ENCODE results near the gene PTK7. TPM values are rescaled to one million over a fixed set of nuclear protein-coding genes. Genes with fewer than 3 reads are reported as not detected.
A peak's percentile ranks its signal among the peaks of the same experiment; 100 is the strongest.

The PTK7 gene
- total RNA-seq, 1 donor from 2014 or later, result 68.0 TPM

- peaks cover 100% of the 10 kb centered on the region for H3K79me2 ChIP-seq (ENCODE audit: low read depth)
- no peak for DNase-seq (ENCODE audit: low spot score)
- H3K27ac Mint-ChIP-seq, result no peak overlapping the region
Observed at GRCh38 chr6:43082806-43083655, 6.9 kb downstream of the PTK7 start.

GRCh38 chr6:43086022-43086658, 10.0 kb downstream of the PTK7 start:
- Histone ChIP-seq H3K36me3 (no peaks in the 10 kb centered on the region), H2AFZ (replicated peaks) (no peak overlapping the region), H3K4me2 (no peak overlapping the region), H3K27ac (no peak overlapping the region), H4K20me1 (ENCODE audit: low read depth) (peaks cover 65% of the 10 kb centered on the region), H3K9ac (no peak overlapping the region), H3K79me2 (ENCODE audit: low read depth) (peaks cover 98% of the 10 kb centered on the region), H3K9me3 (ENCODE audit: low read depth) (no peaks in the 10 kb centered on the region), H3K27me3 (no peaks in the 10 kb centered on the region), H3F3A (ENCODE audit: low read depth) (peaks cover 29% of the 10 kb centered on the region), H3K4me1 (peaks cover 26% of the 10 kb centered on the region), H3K4me3 (no peak overlapping the region)
- Mint-ChIP-seq H3K4me1 (peaks cover 35% of the 10 kb centered on the region), H3K36me3 (peaks cover under 1% of the 10 kb centered on the region), H3K27ac (peak overlapping the region; percentile 33), H3K27me3 (ENCODE audit: insufficient read depth, low read depth) (peaks cover 4% of the 10 kb centered on the region), H3K9me3 (no peaks in the 10 kb centered on the region), H3K4me3 (no peak overlapping the region)
- no peak for DNase-seq (ENCODE audit: low spot score)
- no peak for TF ChIP-seq CTCF (IDR thresholded peaks at IDR 0.05)
- no peak for TF ChIP-seq EZH2phosphoT487 (IDR thresholded peaks at IDR 0.05)
- TF ChIP-seq EZH2 (IDR thresholded peaks at IDR 0.05), result no peak

More at GRCh38 chr6:43082806-43083655, 6.9 kb downstream of the PTK7 start:
- Histone ChIP-seq H3K4me2 (no peak overlapping the region), H2AFZ (replicated peaks) (no peak overlapping the region), H3F3A (ENCODE audit: low read depth) (no peaks in the 10 kb centered on the region), H3K4me3 (no peak overlapping the region), H3K27ac (no peak overlapping the region), H3K4me1 (peaks cover 7% of the 10 kb centered on the region), H4K20me1 (ENCODE audit: low read depth) (peaks cover 72% of the 10 kb centered on the region), H3K36me3 (no peaks in the 10 kb centered on the region), H3K27me3 (no peaks in the 10 kb centered on the region), H3K9me3 (ENCODE audit: low read depth) (no peaks in the 10 kb centered on the region), H3K9ac (no peak overlapping the region)
- Mint-ChIP-seq H3K36me3 (peaks cover 5% of the 10 kb centered on the region), H3K4me3 (peak overlapping the region; percentile 30), H3K27me3 (ENCODE audit: insufficient read depth, low read depth) (peaks cover 8% of the 10 kb centered on the region), H3K4me1 (peaks cover 19% of the 10 kb centered on the region), H3K9me3 (no peaks in the 10 kb centered on the region)
- TF ChIP-seq EZH2phosphoT487 (IDR thresholded peaks at IDR 0.05), result no peak
- TF ChIP-seq CTCF (IDR thresholded peaks at IDR 0.05), result no peak
- TF ChIP-seq EZH2 (IDR thresholded peaks at IDR 0.05), result no peak

- Mint-ChIP-seq H3K27me3 (ENCODE audit: insufficient read depth, low read depth) (peaks cover 2% of the 10 kb centered on the region), H3K9me3 (no peaks in the 10 kb centered on the region), H3K27ac (peak overlapping the region; percentile 96), H3K4me3 (peak overlapping the region; percentile 60), H3K36me3 (no peaks in the 10 kb centered on the region), H3K4me1 (peaks cover 46% of the 10 kb centered on the region)
- peak overlapping the region; percentile 74 for H3K4me2 ChIP-seq
- H4K20me1 ChIP-seq (ENCODE audit: low read depth), result peaks cover 59% of the 10 kb centered on the region
- no peak overlapping the region for H2AFZ ChIP-seq (replicated peaks)
- H3K36me3 ChIP-seq, result no peaks in the 10 kb centered on the region
- no peak for DNase-seq (ENCODE audit: low spot score)
- H3K9ac ChIP-seq, result no peak overlapping the region
- H3K4me3 ChIP-seq, result no peak overlapping the region
- no peaks in the 10 kb centered on the region for H3K27me3 ChIP-seq
- peaks cover 40% of the 10 kb centered on the region for H3F3A ChIP-seq (ENCODE audit: low read depth)
- H3K27ac ChIP-seq, result peak overlapping the region; percentile 94
- H3K4me1 ChIP-seq, result peaks cover 37% of the 10 kb centered on the region
- TF ChIP-seq CTCF (IDR thresholded peaks at IDR 0.05) (no peak), EZH2phosphoT487 (IDR thresholded peaks at IDR 0.05) (no peak), EZH2 (IDR thresholded peaks at IDR 0.05) (no peak)
- H3K9me3 ChIP-seq (ENCODE audit: low read depth), result no peaks in the 10 kb centered on the region
- H3K79me2 ChIP-seq (ENCODE audit: low read depth), result peaks cover 98% of the 10 kb centered on the region
Observed at GRCh38 chr6:43088654-43089056, 12.5 kb downstream of the PTK7 start.

Measured in neural progenitor cell (in vitro differentiated cells).